Prostate gland (tissue), 2 donors: ENCODE measurements around the gene FHOD3. TPM values are rescaled to one million over a fixed set of nuclear protein-coding genes. Genes with fewer than 3 reads are reported as not detected.

Source experiments
- DNase-seq: peaks from one replicate; pipeline ENCODE4 v3.0.0-alpha.2; 2019; ENCODE audit warnings: low spot score
- H3K27ac ChIP-seq, 2 donors: fragments of 200-600 bp; sonication (generic); 2 replicates each; pipeline ENCODE4 v1.5.1; 2017 to 2019
- H3K27me3 ChIP-seq: fragments of 200-600 bp; sonication (generic); replicated peaks from 2 replicates; pipeline ENCODE4 v1.5.1; 2019; ENCODE audit not compliant: insufficient read depth
- H3K36me3 ChIP-seq, 2 donors: fragments of 200-600 bp; sonication (generic); 1 replicate in 1 of 2; 2 replicates in 1 of 2; pipeline versions ENCODE4 v1.5.1 to v1.8.1; 2017 to 2019
- H3K4me1 ChIP-seq: fragments of 200-600 bp; sonication (generic); replicated peaks from 2 replicates; pipeline ENCODE4 v1.5.1; 2019
- H3K4me3 ChIP-seq, 2 donors: fragments of 200-600 bp; sonication (generic); 2 replicates each; pipeline ENCODE4 v1.5.1; 2017 to 2019
- H3K9me3 ChIP-seq: fragments of 200-600 bp; sonication (generic); 2 replicates; pipeline ENCODE4 v1.5.1; 2017
- POLR2A ChIP-seq: fragments of 450-650 bp; IDR thresholded peaks from one replicate; pipeline ENCODE4 v1.6.1; 2016; ENCODE audit warnings: antibody characterized with exemption, mild to moderate bottlenecking
- POLR2AphosphoS5 ChIP-seq: sonication (generic); formaldehyde crosslinking; IDR thresholded peaks from one replicate; pipeline ENCODE4 v1.6.1; 2017; ENCODE audit warnings: antibody characterized with exemption
- WGBS: methylation state at CpG from one replicate; pipeline ENCODE4 v1.1.5; 2018; 5-methylcytosine and 5-hydroxymethylcytosine counted together
- intact Hi-C: fragments of 100-400 bp; cut with DNase I; formaldehyde crosslinking; loops from one replicate; pipeline ENCODE4 v1.14.2; 2022
- total RNA-seq, 2 donors: library from RNA; depleted of rRNA; stranded (reverse); fragments of >200 nt; gene quantifications; one replicate each; pipeline ENCODE4 v1.1.0, GENCODE V29; 2016
- TF ChIP-seq, protein P1 (sequence below), 4 experiments: fragments of 200-600 bp in 2 of 4; fragments of 450-650 bp in 2 of 4; sonication (generic) in 2 of 4; IDR thresholded peaks; 1 replicate in 3 of 4; 2 replicates in 1 of 4; pipeline ENCODE4 v1.5.1; 2016 to 2019; ENCODE audit warnings: antibody characterized with exemption in 4 of 4, mild to moderate bottlenecking in 2 of 4, moderate library complexity in 2 of 4

The FHOD3 gene
- total RNA-seq, 2 donors from 2014 or later, result 25.1 to 52.5 TPM

DNA sequence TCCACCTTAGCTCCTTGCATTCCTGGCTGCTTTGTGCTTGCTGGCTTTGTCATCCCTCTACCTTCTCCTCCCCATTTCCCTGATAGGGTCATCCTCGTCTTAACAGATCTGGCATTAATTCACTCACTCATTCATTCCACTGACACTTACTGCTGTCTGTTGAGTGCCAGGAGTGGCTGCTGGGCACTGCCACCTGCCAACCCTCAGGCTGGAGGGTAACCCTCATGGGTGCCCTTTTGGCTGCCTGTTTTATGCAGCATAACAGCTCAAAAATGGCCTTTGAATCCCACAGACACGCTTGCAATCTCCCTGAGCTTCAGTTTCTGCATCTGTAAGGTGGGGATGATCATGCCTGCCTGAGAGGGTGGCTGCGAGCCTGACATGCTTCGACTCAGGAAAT lies 25.2 kb downstream of the FHOD3 start:
- H3K9me3 ChIP-seq, result no peaks in the 10 kb centered on the region
- H3K36me3 ChIP-seq, result no peaks in the 10 kb centered on the region
- TF ChIP-seq, protein P1, sequence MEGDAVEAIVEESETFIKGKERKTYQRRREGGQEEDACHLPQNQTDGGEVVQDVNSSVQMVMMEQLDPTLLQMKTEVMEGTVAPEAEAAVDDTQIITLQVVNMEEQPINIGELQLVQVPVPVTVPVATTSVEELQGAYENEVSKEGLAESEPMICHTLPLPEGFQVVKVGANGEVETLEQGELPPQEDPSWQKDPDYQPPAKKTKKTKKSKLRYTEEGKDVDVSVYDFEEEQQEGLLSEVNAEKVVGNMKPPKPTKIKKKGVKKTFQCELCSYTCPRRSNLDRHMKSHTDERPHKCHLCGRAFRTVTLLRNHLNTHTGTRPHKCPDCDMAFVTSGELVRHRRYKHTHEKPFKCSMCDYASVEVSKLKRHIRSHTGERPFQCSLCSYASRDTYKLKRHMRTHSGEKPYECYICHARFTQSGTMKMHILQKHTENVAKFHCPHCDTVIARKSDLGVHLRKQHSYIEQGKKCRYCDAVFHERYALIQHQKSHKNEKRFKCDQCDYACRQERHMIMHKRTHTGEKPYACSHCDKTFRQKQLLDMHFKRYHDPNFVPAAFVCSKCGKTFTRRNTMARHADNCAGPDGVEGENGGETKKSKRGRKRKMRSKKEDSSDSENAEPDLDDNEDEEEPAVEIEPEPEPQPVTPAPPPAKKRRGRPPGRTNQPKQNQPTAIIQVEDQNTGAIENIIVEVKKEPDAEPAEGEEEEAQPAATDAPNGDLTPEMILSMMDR (IDR thresholded peaks at IDR 0.05), result no peak
- TF ChIP-seq POLR2A, result no peak
- TF ChIP-seq POLR2AphosphoS5, result no peak
- intact Hi-C loops, result no loop called here
- no peak for DNase-seq
- no peaks in the 10 kb centered on the region for H3K27me3 ChIP-seq
- H3K4me3 ChIP-seq, result no peak overlapping the region
- H3K27ac ChIP-seq, result no peak overlapping the region
- 96% methylated on average over 4 of the region's 4 CpGs for WGBS
- no peaks in the 10 kb centered on the region for H3K4me1 ChIP-seq

DNA sequence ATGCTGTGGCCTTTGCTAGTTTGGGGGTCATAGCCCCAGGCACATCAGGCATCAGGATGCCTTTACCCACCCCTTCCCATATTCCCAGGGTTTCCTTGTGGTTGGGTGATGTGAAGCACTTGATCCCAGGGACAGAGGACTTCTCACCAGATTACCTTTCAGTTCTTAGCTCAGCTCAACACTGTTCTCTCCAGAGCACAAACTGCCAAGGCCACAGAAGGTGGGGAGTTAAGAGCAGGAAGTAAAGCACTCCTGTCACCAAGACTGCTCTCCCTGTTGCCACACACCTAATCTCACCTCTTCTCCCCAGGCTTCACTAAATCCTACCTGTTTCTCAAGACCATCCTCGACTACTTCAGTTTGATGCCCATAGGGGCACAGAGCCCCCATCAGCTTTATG lies 25.9 kb downstream of the FHOD3 start:
- no peak overlapping the region for H3K4me3 ChIP-seq
- no peak overlapping the region for H3K27ac ChIP-seq
- TF ChIP-seq POLR2A, result no peak
- TF ChIP-seq, protein P1 (IDR thresholded peaks at IDR 0.05), result no peak
- no peak for TF ChIP-seq POLR2AphosphoS5
- no peaks in the 10 kb centered on the region for H3K27me3 ChIP-seq
- H3K36me3 ChIP-seq, result no peaks in the 10 kb centered on the region
- H3K9me3 ChIP-seq, result no peaks in the 10 kb centered on the region
- 70% methylated on average over 1 of the region's 1 CpG for WGBS
- no peaks in the 10 kb centered on the region for H3K4me1 ChIP-seq
- DNase-seq, result no peak
- intact Hi-C loops, result no loop called here

DNA sequence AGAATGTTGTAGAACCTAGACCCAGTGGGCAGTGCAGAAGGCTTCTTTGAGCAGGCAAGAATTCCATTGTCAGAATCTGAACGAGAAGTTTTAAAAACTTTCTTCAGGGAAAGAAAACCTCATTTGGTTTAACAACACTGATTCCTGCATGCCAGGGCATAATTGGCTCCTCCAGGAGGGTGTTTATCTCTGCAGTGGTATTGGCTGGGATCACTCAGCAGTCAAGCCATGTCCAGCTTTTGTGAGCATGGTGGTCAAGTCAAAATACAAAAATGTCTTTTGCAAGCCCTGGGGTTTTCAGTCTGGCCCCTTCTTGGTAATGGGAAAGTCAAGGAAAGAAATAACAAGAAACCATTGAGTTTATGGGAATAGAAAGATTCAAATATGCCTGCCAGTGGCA lies 28.3 kb downstream of the FHOD3 start:
- Histone ChIP-seq H3K9me3 (no peaks in the 10 kb centered on the region), H3K4me3 (no peak overlapping the region), H3K27me3 (no peaks in the 10 kb centered on the region), H3K4me1 (no peaks in the 10 kb centered on the region), H3K36me3 (no peaks in the 10 kb centered on the region), H3K27ac (no peak overlapping the region)
- no peak for TF ChIP-seq POLR2A
- TF ChIP-seq, protein P1 (IDR thresholded peaks at IDR 0.05), result no peak
- no peak for TF ChIP-seq POLR2AphosphoS5
- 25% methylated on average over 1 of the region's 1 CpG for WGBS
- intact Hi-C loops, result no loop called here
- no peak for DNase-seq

DNA sequence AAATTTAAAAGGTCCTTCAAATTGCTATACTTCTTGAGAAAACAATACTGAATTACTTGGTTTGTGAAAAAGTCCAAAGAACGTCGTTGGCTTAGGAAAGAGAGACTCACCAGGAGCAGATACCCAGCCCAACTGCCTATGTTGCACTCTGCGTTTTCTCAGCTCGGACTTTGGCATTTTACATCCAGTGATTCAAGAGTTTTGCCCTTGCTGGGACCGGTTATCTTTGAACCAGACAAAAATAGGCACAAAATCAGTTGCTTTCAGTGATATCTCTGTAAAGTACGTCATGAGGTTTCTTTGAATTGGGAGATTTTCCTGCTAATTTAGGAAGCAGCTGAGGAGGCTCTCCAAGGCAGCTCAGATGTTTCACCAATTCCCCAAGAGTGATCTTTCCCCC lies 29.3 kb downstream of the FHOD3 start:
- no peaks in the 10 kb centered on the region for H3K9me3 ChIP-seq
- TF ChIP-seq POLR2AphosphoS5, result no peak
- TF ChIP-seq, protein P1 (IDR thresholded peaks at IDR 0.05), result no peak
- TF ChIP-seq POLR2A, result no peak
- intact Hi-C loops, result no loop called here
- WGBS, result 91% methylated on average over 6 of the region's 6 CpGs
- H3K36me3 ChIP-seq, result no peaks in the 10 kb centered on the region
- H3K27ac ChIP-seq, result no peak overlapping the region
- no peaks in the 10 kb centered on the region for H3K27me3 ChIP-seq
- no peak for DNase-seq
- H3K4me3 ChIP-seq, result no peak overlapping the region
- no peaks in the 10 kb centered on the region for H3K4me1 ChIP-seq

DNA sequence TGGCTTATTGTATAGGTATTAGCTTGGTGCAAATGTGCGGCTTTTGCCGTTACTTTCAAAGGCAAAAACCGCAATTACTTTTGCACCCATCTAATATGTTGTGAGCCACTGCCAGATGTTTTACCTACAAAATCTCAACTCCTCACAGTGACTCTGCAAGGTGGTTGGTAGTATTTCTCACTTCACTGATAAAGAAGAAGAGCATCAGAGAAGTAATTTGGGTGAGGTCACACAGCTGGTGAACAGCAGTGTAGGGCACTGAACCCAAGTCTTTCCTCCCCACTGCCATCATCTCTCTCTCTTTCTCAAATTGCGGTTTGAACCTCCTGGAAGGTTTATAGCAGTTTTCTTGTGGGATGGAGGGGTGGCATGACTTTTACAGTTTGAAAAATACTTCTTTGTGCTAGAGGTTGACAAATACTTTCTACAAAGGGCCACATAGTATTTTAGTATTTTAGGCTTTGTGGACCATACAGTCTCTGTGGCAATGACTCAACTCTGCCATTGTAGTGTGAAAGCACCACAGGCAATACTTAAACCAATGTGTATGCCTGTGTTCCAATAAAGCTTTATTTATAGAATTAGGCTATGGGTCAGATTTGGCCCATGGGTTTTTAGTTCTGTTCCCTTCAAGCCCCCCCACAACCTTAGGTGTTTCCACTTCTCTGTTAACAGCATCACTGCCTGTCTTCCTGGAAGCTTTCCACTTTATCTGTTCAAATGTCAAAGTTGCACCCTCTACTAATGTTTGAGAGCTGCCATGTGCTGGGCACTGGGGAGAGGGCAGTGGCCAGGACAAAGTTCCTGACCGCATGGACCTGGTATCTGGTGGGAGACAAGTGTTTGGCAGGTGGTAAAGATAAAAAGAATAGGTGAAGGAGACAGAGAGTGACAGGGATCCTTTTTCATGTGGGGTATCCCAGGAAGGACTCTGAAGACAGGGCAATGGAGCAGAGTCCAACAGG lies 30.1 kb downstream of the FHOD3 start:
- intact Hi-C loops, result no loop called here
- H3K36me3 ChIP-seq, result no peaks in the 10 kb centered on the region
- H3K27me3 ChIP-seq, result no peaks in the 10 kb centered on the region
- TF ChIP-seq, protein P1 (IDR thresholded peaks at IDR 0.05), result no peak
- TF ChIP-seq POLR2A, result no peak
- no peak for TF ChIP-seq POLR2AphosphoS5
- no peaks in the 10 kb centered on the region for H3K4me1 ChIP-seq
- H3K4me3 ChIP-seq, result no peak overlapping the region
- H3K27ac ChIP-seq, result no peak overlapping the region
- no peaks in the 10 kb centered on the region for H3K9me3 ChIP-seq
- no peak for DNase-seq
- 79% methylated on average over 5 of the region's 5 CpGs for WGBS
